WTC11 (cell line): Measurements from ENCODE around the gene PIGQ. TPM values are rescaled to one million over a fixed set of nuclear protein-coding genes. Genes with fewer than 3 reads are reported as not detected.

Source experiments
- ATAC-seq: fragments of 200-7000 bp; cut with Tn5 transposase; 2 replicates; pipeline ENCODE4 v1.10.0; 2021; ENCODE audit warnings: mild to moderate bottlenecking, moderate library complexity
- CTCF ChIA-PET: fragments of 300-600 bp; sonication (Branson Sonifier 250); formaldehyde crosslinking; loops from one replicate; lab custom pipeline; 2021; ENCODE audit warnings: antibody characterized with exemption; lab: Charles Lee
- POLR2A ChIA-PET: fragments of 350-600 bp; sonication (Branson Sonifier 250); formaldehyde crosslinking; loops from one replicate; lab custom pipeline; 2021; ENCODE audit warnings: antibody characterized with exemption; lab: Charles Lee
- DNase-seq: peaks from one replicate; pipeline ENCODE4 v3.0.0; 2021; ENCODE audit warnings: low spot score
- H3K27ac Mint-ChIP-seq: 2 replicates; pipeline ENCODE4 v1.8.0; 2021; ENCODE audit warnings: mixed read lengths
- H3K27me3 Mint-ChIP-seq: 2 replicates; pipeline ENCODE4 v1.8.0; 2021; ENCODE audit warnings: low read depth, mild to moderate bottlenecking, moderate library complexity, mixed read lengths
- H3K36me3 Mint-ChIP-seq: 2 replicates; pipeline ENCODE4 v1.8.0; 2021; ENCODE audit warnings: mixed read lengths
- H3K4me1 Mint-ChIP-seq: 2 replicates; pipeline ENCODE4 v1.8.0; 2022; ENCODE audit warnings: mixed read lengths
- H3K4me3 Mint-ChIP-seq: 2 replicates; pipeline ENCODE4 v1.8.0; 2021; ENCODE audit warnings: mild to moderate bottlenecking, moderate library complexity, mixed read lengths
- H3K9me3 Mint-ChIP-seq: 2 replicates; pipeline ENCODE4 v1.8.0; 2021; ENCODE audit warnings: mixed read lengths
- ATF1 ChIP-seq: sonication (generic); formaldehyde crosslinking; IDR thresholded peaks from 2 replicates; pipeline ENCODE4 v1.8.1; 2023; ENCODE audit warnings: mild to moderate bottlenecking, moderate library complexity, missing genetic modification reagents
- CTCF ChIP-seq: fragments of 200-600 bp; IDR thresholded peaks from 2 replicates; pipeline ENCODE4 v1.8.0; 2022; ENCODE audit warnings: antibody characterized with exemption
- FOXK1 ChIP-seq: sonication (generic); formaldehyde crosslinking; IDR thresholded peaks from 2 replicates; pipeline ENCODE4 v1.8.0; 2022; ENCODE audit warnings: mild to moderate bottlenecking, moderate library complexity, missing genetic modification reagents
- GRHL2 ChIP-seq: fragments of 250-450 bp; sonication (Bioruptor Pico); IDR thresholded peaks from 2 replicates; pipeline ENCODE4 v1.8.0; 2022; ENCODE audit warnings: mild to moderate bottlenecking, moderate library complexity; ENCODE audit not compliant: insufficient replicate concordance, severe bottlenecking
- HMGA2 ChIP-seq: fragments of 250-450 bp; sonication (Bioruptor Pico); IDR thresholded peaks from 2 replicates; pipeline ENCODE4 v1.4.0; 2021; ENCODE audit warnings: mild to moderate bottlenecking, moderate library complexity
- KAT7 ChIP-seq: sonication (generic); formaldehyde crosslinking; IDR thresholded peaks from 2 replicates; pipeline ENCODE4 v1.8.1; 2023; ENCODE audit warnings: missing genetic modification reagents, mild to moderate bottlenecking, borderline replicate concordance
- MYBL2 ChIP-seq: sonication (generic); formaldehyde crosslinking; IDR thresholded peaks from 2 replicates; pipeline ENCODE4 v1.8.1; 2023; ENCODE audit warnings: mild to moderate bottlenecking, moderate library complexity, missing genetic modification reagents
- OVOL2 ChIP-seq: fragments of 250-450 bp; sonication (Bioruptor Pico); IDR thresholded peaks from 2 replicates; pipeline ENCODE4 v1.9.0; 2021; ENCODE audit warnings: mild to moderate bottlenecking, borderline replicate concordance
- RELA ChIP-seq: sonication (generic); formaldehyde crosslinking; IDR thresholded peaks from 2 replicates; pipeline ENCODE4 v1.8.1; 2022; ENCODE audit warnings: missing genetic modification reagents, mild to moderate bottlenecking, borderline replicate concordance
- SMAD3 ChIP-seq: sonication (generic); formaldehyde crosslinking; IDR thresholded peaks from 2 replicates; pipeline ENCODE4 v1.8.0; 2022; ENCODE audit warnings: missing genetic modification reagents, mild to moderate bottlenecking, borderline replicate concordance
- TP53 ChIP-seq: sonication (generic); formaldehyde crosslinking; IDR thresholded peaks from 2 replicates; pipeline ENCODE4 v1.8.1; 2023; ENCODE audit warnings: mild to moderate bottlenecking, missing genetic modification reagents
- ZNF138 ChIP-seq: sonication (generic); formaldehyde crosslinking; conservative IDR thresholded peaks from 2 replicates; pipeline ENCODE4 v1.8.1; 2022; ENCODE audit warnings: mild to moderate bottlenecking, moderate library complexity, missing genetic modification reagents
- ZNF512 ChIP-seq: sonication (generic); formaldehyde crosslinking; IDR thresholded peaks from 2 replicates; pipeline ENCODE4 v1.8.1; 2022; ENCODE audit warnings: missing genetic modification reagents, borderline replicate concordance
- ZSCAN18 ChIP-seq: fragments of 250-450 bp; sonication (Bioruptor Pico); IDR thresholded peaks from 2 replicates; pipeline ENCODE4 v2.1.2; 2022; ENCODE audit warnings: mild to moderate bottlenecking, moderate library complexity
- total RNA-seq: library from RNA; stranded (reverse); gene quantifications from 3 replicates; pipeline ENCODE4 v1.2.3, GENCODE V29; 2021
- TF ChIP-seq, protein P1 (sequence below): fragments of 250-450 bp; sonication (Bioruptor Pico); conservative IDR thresholded peaks from 2 replicates; pipeline ENCODE4 v1.9.0; 2021; ENCODE audit warnings: mild to moderate bottlenecking
- TF ChIP-seq, protein P2 (sequence below): sonication (generic); formaldehyde crosslinking; IDR thresholded peaks from 2 replicates; pipeline ENCODE4 v1.8.1; 2023; ENCODE audit warnings: mild to moderate bottlenecking, missing genetic modification reagents

PIGQ gene
- total RNA-seq, 1 experiment from 2014 or later: 63.7 TPM

- Mint-ChIP-seq H3K27ac (no peak overlapping the region), H3K36me3 (no peaks in the 10 kb centered on the region), H3K4me3 (no peak overlapping the region), H3K4me1 (peaks cover 4% of the 10 kb centered on the region), H3K9me3 (no peaks in the 10 kb centered on the region), H3K27me3 (peaks cover 29% of the 10 kb centered on the region)
- no peak for ATAC-seq
- no peak for DNase-seq
- POLR2A ChIA-PET: no interaction called here
- CTCF ChIA-PET: no interaction called here
- TF ChIP-seq FOXK1 (CRISPR knock-in tag) (no peak), RELA (CRISPR knock-in tag) (no peak), KAT7 (CRISPR knock-in tag) (no peak), ATF1 (no peak), HMGA2 (CRISPR knock-in tag) (no peak), CTCF (no peak), OVOL2 (no peak), TP53 (CRISPR knock-in tag) (no peak), ZNF138 (no peak), MYBL2 (CRISPR knock-in tag) (no peak), ZSCAN18 (CRISPR knock-in tag) (no peak), SMAD3 (CRISPR knock-in tag) (no peak), GRHL2 (CRISPR knock-in tag) (no peak), ZNF512 (CRISPR knock-in tag) (no peak)
- TF ChIP-seq, protein P1, sequence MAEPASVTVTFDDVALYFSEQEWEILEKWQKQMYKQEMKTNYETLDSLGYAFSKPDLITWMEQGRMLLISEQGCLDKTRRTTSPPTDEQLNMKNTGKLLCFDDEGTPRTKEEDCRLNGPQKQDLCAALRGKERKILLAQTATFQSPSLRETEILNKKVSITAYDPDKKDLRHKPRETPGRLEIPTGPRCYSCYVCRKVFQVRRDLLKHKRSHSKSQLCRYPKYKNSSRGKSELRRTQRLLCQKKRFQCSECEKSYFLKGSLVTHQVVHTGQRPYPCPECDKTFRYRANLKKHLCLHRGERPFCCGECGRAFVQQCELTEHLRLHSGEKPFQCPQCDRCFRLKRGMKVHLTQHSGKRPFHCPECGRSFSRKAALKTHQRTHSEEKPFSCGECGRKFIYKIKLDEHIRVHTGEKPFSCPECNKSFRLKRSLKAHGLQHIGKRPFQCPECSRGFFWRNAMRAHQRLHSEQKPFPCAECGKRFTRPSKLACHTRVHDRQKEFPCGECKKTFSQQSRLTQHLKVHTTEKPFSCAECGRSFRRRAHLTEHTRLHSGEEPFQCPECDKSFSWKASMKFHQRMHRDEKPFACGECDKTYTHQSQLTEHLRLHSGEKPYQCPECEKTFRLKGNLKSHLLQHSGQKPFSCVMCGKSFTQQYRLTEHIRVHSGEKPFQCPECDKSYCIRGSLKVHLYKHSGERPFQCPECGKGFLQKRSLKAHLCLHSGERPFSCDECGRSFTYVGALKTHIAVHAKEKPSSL: no peak
- TF ChIP-seq, protein P2, sequence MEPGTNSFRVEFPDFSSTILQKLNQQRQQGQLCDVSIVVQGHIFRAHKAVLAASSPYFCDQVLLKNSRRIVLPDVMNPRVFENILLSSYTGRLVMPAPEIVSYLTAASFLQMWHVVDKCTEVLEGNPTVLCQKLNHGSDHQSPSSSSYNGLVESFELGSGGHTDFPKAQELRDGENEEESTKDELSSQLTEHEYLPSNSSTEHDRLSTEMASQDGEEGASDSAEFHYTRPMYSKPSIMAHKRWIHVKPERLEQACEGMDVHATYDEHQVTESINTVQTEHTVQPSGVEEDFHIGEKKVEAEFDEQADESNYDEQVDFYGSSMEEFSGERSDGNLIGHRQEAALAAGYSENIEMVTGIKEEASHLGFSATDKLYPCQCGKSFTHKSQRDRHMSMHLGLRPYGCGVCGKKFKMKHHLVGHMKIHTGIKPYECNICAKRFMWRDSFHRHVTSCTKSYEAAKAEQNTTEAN (CRISPR knock-in tag): no peak
Measured at GRCh38 chr16:561413-561794, 8.4 kb upstream of the PIGQ start.
